Left lung (tissue), 10 donors: Measurements from ENCODE around the gene ZNF462. TPM values are rescaled to one million over a fixed set of nuclear protein-coding genes. Genes with fewer than 3 reads are reported as not detected.

ENCODE experiments used
- ATAC-seq: fragments of 200-7000 bp; cut with Tn5 transposase; one replicate; pipeline ENCODE4 v1.9.1; 2020; ENCODE audit warnings: moderate library complexity
- DNase-seq, 4 donors: peaks; one replicate each; pipeline ENCODE4 v3.0.0-alpha.2; 2013 to 2020
- H3K27ac ChIP-seq, 2 donors: fragments of 200-600 bp; sonication (generic) in 1 of 2; one replicate each; pipeline versions ENCODE4 v1.5.0 to v1.8.0; 2020 to 2021
- H3K27me3 ChIP-seq, 2 donors: fragments of 200-600 bp; sonication (generic) in 1 of 2; one replicate each; pipeline versions ENCODE4 v1.5.0 to v1.8.0; 2020 to 2021
- H3K36me3 ChIP-seq, 2 donors: fragments of 200-600 bp; sonication (generic) in 1 of 2; one replicate each; pipeline versions ENCODE4 v1.5.0 to v1.8.0; 2020 to 2021
- H3K4me1 ChIP-seq, 2 donors: fragments of 200-600 bp; one replicate each; pipeline ENCODE4 v1.8.0; 2021
- H3K4me3 ChIP-seq, 2 donors: fragments of 200-600 bp; sonication (generic) in 1 of 2; one replicate each; pipeline versions ENCODE4 v1.5.0 to v1.8.0; 2020 to 2021; ENCODE audit warnings: mild to moderate bottlenecking in 1 of 2
- H3K9me3 ChIP-seq, 2 donors: fragments of 200-600 bp; sonication (generic) in 1 of 2; one replicate each; pipeline versions ENCODE4 v1.5.0 to v1.8.0; 2020 to 2021
- CTCF ChIP-seq, 2 donors: fragments of 200-600 bp; sonication (generic) in 1 of 2; IDR thresholded peaks; one replicate each; pipeline versions ENCODE4 v1.5.0 to v1.8.0; 2021; ENCODE audit warnings: antibody characterized with exemption in 2 of 2
- intact Hi-C, 2 donors: fragments of 100-400 bp; cut with DNase I; formaldehyde crosslinking; loops; one replicate each; pipeline versions ENCODE4 v1.11.2 to v1.14.2; 2022
- polyA plus RNA-seq, 6 donors: library from polyadenylated mRNA; unstranded; fragments of 120-200 nt; gene quantifications; one replicate each; pipeline ENCODE4 v1.2.1, GENCODE V29; 2013; ENCODE audit not compliant: insufficient read length in 6 of 6
- total RNA-seq, 2 donors: library from RNA; stranded (reverse); fragmentation: NEBNext Ultra II Directional; extraction: Animal tissue kit (Norgen Biotek cat#: 25700); gene quantifications; one replicate each; pipeline ENCODE4 v1.2.1, GENCODE V29; 2021
- donor health status: DM: no; HTN: yes; CAD: no.
- donor health status: DM: no; HTN: no; CAD: no.

Gene ZNF462
- total and polyA plus RNA-seq, 8 donors: 26.9 to 41.4 (median 30.8) TPM

- H3K27ac ChIP-seq: peak overlapping the region; percentile 34 to 50
- no peak for DNase-seq
- intact Hi-C loops: no loop called here
- H3K9me3 ChIP-seq: no peaks in the 10 kb centered on the region
- no peak overlapping the region for H3K4me3 ChIP-seq
- no peaks in the 10 kb centered on the region for H3K27me3 ChIP-seq
- ATAC-seq: no peak
- H3K36me3 ChIP-seq: no peaks in the 10 kb centered on the region
- no peak for TF ChIP-seq CTCF (IDR thresholded peaks at IDR 0.05)
- peaks cover 0 to 3% of the 10 kb centered on the region in 2 donors for H3K4me1 ChIP-seq
Observed at GRCh38 chr9:106963684-106964083, 100.7 kb downstream of the ZNF462 start.

GRCh38 chr9:106964329-106964728 is 101.4 kb downstream of the ZNF462 start:
- ATAC-seq (no peak), DNase-seq (no peak)
- H3K27me3 ChIP-seq: no peaks in the 10 kb centered on the region
- TF ChIP-seq CTCF (IDR thresholded peaks at IDR 0.05): no peak
- peaks cover 0 to 3% of the 10 kb centered on the region in 2 donors for H3K4me1 ChIP-seq
- no peaks in the 10 kb centered on the region for H3K9me3 ChIP-seq
- no peaks in the 10 kb centered on the region for H3K36me3 ChIP-seq
- H3K4me3 ChIP-seq: no peak overlapping the region
- H3K27ac ChIP-seq: no peak overlapping the region
- intact Hi-C loops: no loop called here

GRCh38 chr9:106964822-106965525 is 102.0 kb downstream of the ZNF462 start:
- Histone ChIP-seq H3K27ac (no peak overlapping the region), H3K4me1 (peaks cover 0 to 3% of the 10 kb centered on the region in 2 donors), H3K9me3 (no peaks in the 10 kb centered on the region), H3K4me3 (no peak overlapping the region), H3K36me3 (no peaks in the 10 kb centered on the region), H3K27me3 (no peaks in the 10 kb centered on the region)
- no peak for DNase-seq
- TF ChIP-seq CTCF (IDR thresholded peaks at IDR 0.05): no peak
- intact Hi-C loops: no loop called here
- ATAC-seq: no peak

DNA sequence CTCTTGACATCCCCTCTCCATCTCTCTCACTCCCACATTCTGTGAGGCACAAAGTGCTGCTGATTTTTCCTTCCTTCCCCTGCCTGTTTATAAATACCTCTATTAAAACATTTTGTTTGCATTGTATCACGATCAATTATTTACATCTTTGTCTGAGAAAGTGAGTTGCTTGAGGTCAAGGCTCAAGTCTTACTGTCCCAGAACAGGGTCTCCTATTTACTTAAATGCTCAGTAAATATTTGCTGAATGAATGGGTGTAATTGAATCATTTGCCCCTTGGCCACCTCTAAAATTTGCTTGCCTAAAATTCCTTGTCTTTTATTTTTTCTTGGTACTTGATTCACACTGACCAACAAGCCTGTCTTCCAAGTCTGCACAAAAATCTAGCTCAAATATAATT is 103.5 kb downstream of the ZNF462 start:
- Histone ChIP-seq H3K9me3 (no peaks in the 10 kb centered on the region), H3K36me3 (no peaks in the 10 kb centered on the region), H3K4me1 (peaks cover 0 to 3% of the 10 kb centered on the region in 2 donors), H3K27ac (no peak overlapping the region), H3K27me3 (no peaks in the 10 kb centered on the region), H3K4me3 (no peak overlapping the region)
- intact Hi-C loops: no loop called here
- DNase-seq (no peak), ATAC-seq (no peak)
- TF ChIP-seq CTCF (IDR thresholded peaks at IDR 0.05): no peak

- ATAC-seq: no peak
- intact Hi-C loops: no loop called here
Observed at GRCh38 chr9:106969696-106970095, 106.7 kb downstream of the ZNF462 start.

More at GRCh38 chr9:106969696-106970095, 106.7 kb downstream of the ZNF462 start:
- no peaks in the 10 kb centered on the region for H3K27me3 ChIP-seq
- TF ChIP-seq CTCF (IDR thresholded peaks at IDR 0.05): no peak
- H3K27ac ChIP-seq: no peak overlapping the region
- H3K4me3 ChIP-seq: no peak overlapping the region
- peaks cover 0 to 19% of the 10 kb centered on the region in 2 donors for H3K36me3 ChIP-seq
- H3K9me3 ChIP-seq: no peaks in the 10 kb centered on the region
- H3K4me1 ChIP-seq: no peaks in the 10 kb centered on the region
- no peak for DNase-seq
